ENCODE results near the gene RET.

The RET gene

DNA sequence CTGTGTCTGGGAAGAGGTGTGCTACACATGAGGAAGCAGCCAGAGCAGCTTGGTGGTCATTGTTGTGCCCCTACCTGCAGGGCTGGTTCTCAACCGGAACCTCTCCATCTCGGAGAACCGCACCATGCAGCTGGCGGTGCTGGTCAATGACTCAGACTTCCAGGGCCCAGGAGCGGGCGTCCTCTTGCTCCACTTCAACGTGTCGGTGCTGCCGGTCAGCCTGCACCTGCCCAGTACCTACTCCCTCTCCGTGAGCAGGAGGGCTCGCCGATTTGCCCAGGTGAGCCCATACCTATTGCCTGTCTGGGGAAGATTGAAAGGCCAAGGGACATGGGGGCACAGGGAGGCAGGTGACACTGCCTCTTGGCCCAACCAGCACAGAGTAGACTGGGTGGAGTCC is 32.1 kb downstream of the RET start:
- no peak for DNase-seq (ENCODE audit: low read depth)

DNA sequence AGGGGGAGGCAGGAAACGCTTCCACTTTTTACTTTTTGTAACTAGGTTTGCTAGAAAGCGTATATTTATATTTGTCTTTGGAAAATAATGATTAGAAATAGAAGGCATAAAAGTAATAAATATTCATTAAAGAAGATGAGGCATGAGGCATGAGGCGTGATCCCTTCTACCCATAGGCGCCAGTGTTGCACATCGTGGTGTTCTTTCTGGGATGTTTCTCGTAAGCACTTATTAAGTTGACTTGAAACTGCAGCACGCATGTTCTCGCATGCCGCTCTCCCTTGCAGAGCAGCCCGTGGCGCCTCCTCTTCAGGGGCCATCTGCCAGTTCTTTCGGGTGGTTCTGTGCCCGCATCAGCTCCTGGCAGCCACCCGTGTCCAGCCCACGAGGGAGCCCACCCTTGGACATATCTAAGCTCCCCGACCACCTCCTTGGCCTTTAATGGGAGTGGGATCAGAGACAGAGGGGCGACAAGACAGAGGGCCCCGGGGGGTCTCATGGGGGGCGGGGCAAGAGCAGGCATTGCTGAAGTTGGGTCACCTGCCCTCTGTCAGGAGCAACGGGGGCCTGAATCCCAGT is 32.9 kb downstream of the RET start:
- no peak for DNase-seq (ENCODE audit: low read depth)

- DNase-seq (ENCODE audit: low read depth): no peak
These were observed 33.6 kb downstream of the RET start for GRCh38 chr10:43110338-43111071.

- DNase-seq (ENCODE audit: low read depth): no peak
These were observed 34.2 kb downstream of the RET start for GRCh38 chr10:43111101-43111500.

GRCh38 chr10:43111921-43112607 is 35.2 kb downstream of the RET start:
- DNase-seq (ENCODE audit: low read depth): no peak

DNA sequence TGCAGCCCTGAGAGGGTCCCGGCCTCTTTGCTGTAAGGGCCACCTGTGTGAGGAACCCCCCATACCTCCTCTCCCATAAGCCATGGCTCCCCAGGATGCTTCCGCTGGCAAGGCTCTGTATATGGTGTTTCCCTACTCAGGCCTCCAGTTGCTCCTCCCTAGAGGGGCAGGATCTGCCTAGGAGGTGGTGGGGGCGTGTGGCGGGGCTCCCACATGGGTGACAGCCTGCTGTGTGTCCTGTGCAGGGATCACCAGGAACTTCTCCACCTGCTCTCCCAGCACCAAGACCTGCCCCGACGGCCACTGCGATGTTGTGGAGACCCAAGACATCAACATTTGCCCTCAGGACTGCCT is 35.7 kb downstream of the RET start:
- no peak for DNase-seq (ENCODE audit: low read depth)

GRCh38 chr10:43113201-43114087 is 36.6 kb downstream of the RET start:
- DNase-seq (ENCODE audit: low read depth): no peak

DNA sequence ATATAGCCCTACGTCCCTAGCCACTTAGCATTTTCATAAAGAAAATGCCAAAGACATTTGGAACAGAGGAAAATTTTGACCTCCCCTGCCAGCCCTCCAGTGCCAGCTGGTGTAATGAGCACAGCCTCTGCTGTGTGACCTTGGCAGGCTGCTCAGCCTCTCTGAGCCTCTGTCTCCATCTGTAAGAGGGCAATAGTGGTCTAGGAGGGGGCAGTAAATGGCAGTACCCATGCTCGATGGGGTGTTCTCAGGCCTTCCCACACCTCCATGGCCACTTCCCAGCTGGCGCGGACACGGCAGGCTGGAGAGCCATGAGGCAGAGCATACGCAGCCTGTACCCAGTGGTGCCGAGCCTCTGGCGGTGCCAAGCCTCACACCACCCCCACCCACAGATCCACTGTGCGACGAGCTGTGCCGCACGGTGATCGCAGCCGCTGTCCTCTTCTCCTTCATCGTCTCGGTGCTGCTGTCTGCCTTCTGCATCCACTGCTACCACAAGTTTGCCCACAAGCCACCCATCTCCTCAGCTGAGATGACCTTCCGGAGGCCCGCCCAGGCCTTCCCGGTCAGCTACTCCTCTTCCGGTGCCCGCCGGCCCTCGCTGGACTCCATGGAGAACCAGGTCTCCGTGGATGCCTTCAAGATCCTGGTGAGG is 37.3 kb downstream of the RET start:
- DNase-seq (ENCODE audit: low read depth): no peak

DNA sequence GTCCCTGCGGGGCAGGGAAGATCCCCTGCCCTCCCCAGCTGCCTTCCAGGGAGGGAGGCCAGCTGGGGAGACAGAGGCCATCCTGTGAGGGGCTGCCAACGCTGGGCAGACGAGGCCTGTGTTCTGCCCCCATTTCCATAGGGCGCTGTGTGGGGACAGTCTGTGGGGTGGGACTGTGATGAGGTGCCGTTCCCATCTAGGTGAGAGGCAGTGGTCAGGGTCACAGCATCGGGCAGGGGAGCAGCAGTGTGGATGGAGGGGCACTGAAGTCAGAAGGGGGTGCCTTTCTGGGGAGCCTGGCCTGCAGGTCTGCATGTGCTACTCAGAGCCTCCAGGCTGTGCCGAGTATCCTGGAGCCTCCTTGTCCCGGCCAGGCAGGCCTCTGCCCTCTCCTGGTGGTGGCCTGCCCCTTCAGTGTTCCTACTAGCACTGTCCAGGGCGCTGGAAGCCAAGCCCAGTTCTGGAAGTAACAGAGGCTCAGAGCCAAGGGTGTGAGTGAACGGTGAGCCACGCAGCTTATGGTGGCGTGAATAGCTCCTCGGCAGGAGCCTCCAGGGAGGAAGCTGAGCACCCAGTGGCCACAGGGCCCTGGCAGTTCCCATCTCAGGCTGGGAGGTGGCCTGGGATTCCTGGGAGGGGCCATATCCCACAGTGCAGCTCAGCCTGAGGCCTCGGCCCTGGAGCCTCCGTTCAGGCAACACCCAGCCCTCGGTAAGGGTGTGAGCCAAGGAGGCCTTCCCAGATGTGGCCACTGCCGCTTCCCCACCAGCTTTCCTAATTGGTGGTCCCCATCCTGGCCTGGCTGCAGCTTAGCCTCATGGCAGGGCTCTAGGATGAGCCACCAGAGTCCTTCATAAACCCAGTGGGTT is 38.1 kb downstream of the RET start:
- no peak for DNase-seq (ENCODE audit: low read depth)

DNA sequence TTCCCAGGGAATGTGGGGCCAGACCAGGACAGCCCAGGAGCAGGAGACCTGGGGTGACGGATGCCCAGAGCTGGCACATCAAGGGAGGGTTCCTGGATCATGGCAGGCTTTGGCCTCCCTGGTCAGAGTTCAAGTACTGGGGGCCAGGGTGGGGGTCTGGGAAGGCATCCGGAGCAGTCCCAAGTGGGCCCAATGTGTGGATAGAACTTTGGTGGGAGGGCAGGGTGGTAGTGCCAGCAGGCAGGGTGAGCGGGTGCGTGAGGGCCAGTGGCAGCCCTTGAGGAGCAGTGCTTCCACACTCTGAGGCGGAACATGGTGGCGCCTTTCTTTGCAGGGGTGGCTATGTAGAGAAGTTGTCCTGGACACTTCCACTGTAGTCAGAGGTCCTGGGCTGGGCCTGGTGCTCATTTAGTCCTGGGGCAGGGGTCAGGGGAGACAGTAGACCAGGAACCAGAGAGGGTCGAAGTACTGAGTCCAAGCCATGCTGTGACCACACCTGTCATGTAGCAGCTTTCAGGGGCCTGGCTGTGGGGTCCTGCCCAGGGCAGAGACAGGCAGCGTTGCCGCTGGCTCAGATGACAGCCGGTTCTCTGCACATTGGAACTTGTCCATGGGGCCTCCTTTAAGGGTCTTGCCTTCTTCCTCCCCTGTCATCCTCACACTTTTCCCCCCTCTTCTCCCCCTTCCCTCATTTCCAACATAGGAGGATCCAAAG is 39.2 kb downstream of the RET start:
- no peak for DNase-seq (ENCODE audit: low read depth)

DNA sequence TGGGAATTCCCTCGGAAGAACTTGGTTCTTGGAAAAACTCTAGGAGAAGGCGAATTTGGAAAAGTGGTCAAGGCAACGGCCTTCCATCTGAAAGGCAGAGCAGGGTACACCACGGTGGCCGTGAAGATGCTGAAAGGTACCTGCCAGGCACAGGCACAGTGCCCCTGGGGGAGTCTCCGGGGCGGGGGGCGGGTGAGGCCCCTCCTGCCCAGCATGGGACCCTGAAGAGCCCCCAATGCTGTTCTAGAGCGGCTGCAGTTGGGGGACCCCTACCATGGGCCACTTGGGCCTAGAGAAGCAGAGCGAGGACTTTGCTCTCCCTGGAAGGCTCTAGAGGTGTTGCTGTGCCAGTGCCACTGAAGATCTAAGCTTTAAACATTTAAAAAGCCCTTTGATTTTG is 39.7 kb downstream of the RET start:
- DNase-seq (ENCODE audit: low read depth): no peak

DNA sequence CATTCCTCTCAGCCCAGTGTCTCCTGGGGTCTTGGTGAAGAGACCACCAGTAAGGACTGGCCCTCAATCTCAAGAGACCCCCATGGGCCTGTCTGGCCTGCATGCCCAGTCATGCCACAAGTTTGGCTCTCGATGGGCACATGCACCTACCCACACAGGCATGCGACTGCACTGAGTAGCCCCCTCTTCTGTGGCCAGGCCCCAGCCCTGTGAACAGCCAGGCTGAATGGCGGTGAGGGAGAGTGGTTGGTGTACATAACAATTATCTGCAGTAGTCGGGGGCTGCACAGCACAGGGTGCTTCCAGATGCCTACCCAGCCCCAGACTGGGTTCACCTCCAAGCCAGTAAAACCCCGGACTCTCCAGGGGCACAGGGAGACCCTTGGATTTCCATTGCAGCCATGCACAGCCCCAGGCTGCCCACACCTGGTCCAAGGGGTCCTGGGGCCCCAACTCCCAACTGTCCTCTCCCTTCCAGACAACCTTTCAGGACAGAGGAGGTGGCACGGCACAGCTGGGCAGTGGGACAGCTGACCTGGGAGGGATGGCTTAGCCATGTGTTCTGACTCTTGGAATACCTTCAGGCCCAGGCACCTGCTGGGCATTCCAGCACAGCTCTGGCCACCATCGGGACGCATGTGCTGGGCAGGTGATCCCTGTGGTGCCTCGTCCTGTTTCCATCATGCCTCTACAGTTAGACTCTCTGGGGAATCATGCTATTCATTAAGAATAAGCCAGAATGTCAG is 40.3 kb downstream of the RET start:
- no peak for DNase-seq (ENCODE audit: low read depth)

DNA sequence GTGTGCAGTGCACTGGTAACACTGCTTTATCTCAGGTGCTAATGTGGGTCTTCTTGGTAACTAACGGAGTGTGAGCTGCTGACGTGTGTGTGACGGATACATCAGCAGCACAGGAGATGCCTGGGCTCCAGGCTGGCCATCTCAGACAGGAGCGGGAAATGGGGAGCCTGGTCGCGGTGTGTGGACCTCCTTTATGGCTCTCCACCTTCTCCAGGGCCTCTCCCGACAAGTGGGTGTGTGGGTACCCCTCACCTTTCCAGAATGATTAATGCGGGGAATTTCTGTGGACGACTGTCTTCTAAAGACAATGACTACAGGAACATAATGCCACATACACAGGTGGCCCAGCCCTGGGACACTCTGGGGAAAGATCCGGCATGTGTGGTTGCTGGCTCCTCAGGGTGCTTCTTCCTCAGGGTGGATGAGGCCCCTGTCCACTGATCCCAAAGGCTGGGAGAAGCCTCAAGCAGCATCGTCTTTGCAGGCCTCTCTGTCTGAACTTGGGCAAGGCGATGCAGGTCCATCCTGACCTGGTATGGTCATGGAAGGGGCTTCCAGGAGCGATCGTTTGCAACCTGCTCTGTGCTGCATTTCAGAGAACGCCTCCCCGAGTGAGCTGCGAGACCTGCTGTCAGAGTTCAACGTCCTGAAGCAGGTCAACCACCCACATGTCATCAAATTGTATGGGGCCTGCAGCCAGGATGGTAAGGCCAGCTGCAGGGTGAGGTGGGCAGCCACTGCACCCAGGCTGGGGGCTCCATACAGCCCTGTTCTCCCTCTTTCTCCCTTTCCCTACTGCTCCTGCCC is 41.1 kb downstream of the RET start:
- DNase-seq (ENCODE audit: low read depth): no peak

DNA sequence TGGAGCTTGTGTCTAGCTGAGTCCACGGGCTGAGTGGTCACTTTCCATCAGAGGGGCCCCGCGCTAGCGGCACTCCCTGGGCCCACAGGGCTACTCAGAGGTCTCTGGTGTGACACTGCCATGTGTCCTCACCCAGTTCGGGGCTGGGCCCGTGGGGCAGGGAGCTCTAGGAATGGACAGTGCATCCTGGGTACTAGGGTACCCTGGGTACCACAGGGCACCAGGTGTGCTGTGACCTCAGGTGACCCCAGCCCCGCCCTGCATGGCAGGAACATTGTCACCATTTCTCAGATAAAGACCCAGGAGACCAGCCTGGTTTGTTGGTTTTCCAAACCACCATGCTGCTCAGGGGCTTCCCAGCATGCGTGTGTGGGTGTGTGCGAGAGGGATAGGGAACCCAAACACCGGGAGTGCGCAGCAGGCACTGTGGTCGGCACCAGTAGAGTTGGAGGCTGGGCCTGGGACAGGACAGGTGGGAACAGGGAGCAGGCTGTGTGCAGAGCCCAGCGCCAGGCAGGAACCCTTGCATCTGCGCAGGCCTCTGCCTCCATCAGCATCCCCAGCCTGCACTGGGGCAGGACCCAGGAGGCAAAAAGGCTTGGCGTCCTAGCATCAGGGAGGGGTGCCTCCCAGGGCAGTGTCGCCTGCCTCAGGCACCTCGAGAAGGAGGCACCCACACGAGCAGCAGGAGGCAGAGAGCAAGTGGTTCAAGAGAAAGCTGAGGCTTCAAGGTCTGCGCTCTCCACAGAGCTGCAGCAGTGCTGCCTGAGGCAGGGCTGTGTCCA is 42.0 kb downstream of the RET start:
- DNase-seq (ENCODE audit: low read depth): no peak

DNA sequence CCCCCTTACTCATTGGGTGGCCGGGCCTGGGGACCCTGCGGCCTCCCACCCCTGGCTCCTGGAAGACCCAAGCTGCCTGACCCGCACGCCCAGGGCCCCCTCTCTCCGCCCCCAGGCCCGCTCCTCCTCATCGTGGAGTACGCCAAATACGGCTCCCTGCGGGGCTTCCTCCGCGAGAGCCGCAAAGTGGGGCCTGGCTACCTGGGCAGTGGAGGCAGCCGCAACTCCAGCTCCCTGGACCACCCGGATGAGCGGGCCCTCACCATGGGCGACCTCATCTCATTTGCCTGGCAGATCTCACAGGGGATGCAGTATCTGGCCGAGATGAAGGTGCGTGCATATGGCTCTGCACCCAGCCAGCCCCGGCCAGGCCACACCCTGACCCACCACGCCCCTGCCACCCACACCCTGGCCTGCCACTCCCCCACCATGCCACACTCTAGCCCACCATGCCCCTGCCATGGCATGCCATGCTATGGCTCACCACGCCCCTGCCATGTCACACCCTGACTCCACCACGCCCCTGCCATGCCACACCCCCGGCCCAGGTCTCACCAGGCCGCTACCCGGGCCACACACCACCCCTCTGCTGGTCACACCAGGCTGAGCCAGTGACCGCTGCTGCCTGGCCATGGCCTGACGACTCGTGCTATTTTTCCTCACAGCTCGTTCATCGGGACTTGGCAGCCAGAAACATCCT is 42.7 kb downstream of the RET start:
- no peak for DNase-seq (ENCODE audit: low read depth)

- no peak for DNase-seq (ENCODE audit: low read depth)
These were observed 43.5 kb downstream of the RET start for GRCh38 chr10:43120116-43120928.

DNA sequence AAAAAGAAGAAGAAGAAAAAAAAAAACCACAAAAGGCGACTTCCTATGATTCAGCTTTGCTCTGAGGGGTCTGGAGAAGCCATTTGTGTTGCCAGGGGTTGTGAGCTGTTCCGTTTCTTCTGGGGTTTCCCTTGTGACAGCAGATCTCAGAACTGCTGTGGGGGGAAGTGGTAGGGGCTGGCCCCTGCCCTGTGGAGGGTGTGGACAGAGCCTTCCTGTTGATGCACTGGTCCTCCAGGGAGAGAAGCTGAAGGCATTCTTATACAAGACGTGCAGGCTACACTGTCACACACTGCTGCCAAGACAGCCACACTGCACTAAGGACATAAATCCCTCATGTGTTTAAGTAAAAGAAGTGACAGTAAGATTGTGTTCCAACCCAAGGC is 44.1 kb downstream of the RET start:
- peak; percentile 21 for DNase-seq (ENCODE audit: low read depth)
